Measurements from ENCODE around the gene CEACAM19.
"Not testable (repeated sequence)": the region's sequence is repeated elsewhere in the genome, so short reads cannot be mapped to it uniquely, and the experiment has no call there.

DNA sequence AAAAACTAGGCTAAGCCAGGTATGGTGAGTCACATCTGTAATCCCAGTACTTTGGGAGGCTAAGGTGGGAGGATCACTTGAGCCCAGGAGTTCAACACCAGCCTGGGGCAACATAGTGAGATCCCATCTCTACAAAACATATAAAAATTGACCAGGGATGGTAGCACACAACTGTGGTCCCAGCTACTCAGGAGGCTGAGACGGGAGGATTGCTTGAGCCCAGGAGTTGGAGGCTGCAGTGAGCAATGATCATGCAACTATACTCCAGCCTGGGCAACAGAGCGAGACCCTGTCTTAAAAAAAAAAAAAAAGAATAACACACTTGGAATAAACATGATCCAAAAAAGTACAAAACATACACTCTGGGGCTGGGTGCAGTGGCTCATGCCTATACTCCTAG is 1.3 kb upstream of the CEACAM19 start:
- not testable (repeated sequence) for TF ChIP-seq ZFP3 (CRISPR knock-in tag; IDR thresholded peaks at IDR 0.05); ZNF8 (CRISPR knock-in tag; IDR thresholded peaks at IDR 0.05); ARNTL (CRISPR knock-in tag; IDR thresholded peaks at IDR 0.05; ENCODE audit: borderline replicate concordance, low read depth); BACH2 (CRISPR knock-in tag; IDR thresholded peaks at IDR 0.05; ENCODE audit: borderline replicate concordance); RARB (CRISPR knock-in tag; IDR thresholded peaks at IDR 0.05)
- TF ChIP-seq, protein P1, sequence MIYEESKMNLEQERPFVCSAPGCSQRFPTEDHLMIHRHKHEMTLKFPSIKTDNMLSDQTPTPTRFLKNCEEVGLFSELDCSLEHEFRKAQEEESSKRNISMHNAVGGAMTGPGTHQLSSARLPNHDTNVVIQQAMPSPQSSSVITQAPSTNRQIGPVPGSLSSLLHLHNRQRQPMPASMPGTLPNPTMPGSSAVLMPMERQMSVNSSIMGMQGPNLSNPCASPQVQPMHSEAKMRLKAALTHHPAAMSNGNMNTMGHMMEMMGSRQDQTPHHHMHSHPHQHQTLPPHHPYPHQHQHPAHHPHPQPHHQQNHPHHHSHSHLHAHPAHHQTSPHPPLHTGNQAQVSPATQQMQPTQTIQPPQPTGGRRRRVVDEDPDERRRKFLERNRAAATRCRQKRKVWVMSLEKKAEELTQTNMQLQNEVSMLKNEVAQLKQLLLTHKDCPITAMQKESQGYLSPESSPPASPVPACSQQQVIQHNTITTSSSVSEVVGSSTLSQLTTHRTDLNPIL (CRISPR knock-in tag; IDR thresholded peaks at IDR 0.05; ENCODE audit: low read depth), result not testable (repeated sequence)
- TF ChIP-seq, protein P2, sequence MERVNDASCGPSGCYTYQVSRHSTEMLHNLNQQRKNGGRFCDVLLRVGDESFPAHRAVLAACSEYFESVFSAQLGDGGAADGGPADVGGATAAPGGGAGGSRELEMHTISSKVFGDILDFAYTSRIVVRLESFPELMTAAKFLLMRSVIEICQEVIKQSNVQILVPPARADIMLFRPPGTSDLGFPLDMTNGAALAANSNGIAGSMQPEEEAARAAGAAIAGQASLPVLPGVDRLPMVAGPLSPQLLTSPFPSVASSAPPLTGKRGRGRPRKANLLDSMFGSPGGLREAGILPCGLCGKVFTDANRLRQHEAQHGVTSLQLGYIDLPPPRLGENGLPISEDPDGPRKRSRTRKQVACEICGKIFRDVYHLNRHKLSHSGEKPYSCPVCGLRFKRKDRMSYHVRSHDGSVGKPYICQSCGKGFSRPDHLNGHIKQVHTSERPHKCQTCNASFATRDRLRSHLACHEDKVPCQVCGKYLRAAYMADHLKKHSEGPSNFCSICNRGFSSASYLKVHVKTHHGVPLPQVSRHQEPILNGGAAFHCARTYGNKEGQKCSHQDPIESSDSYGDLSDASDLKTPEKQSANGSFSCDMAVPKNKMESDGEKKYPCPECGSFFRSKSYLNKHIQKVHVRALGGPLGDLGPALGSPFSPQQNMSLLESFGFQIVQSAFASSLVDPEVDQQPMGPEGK (CRISPR knock-in tag; IDR thresholded peaks at IDR 0.05; ENCODE audit: borderline replicate concordance), result not testable (repeated sequence)
